Measurements from ENCODE around the gene FSTL4. TPM values are rescaled to one million over a fixed set of nuclear protein-coding genes. Genes with fewer than 3 reads are reported as not detected.

Gene FSTL4
- total RNA-seq, 2 experiments from 2014 or later, result not detected

- POLR2A ChIA-PET, result no interaction called here
- no peak for DNase-seq (ENCODE audit: low spot score)
- intact Hi-C loops (cut with micrococcal nuclease; ENCODE audit: unreplicated experiment), result no loop called here
- Histone ChIP-seq H3K9me2 (ENCODE audit: insufficient read depth, low read length) (no peaks in the 10 kb centered on the region), H4K20me1 (ENCODE audit: insufficient read depth, low read length) (no peaks in the 10 kb centered on the region), H3K4me3 (ENCODE audit: low read depth, low read length, poor library complexity, severe bottlenecking) (no peak overlapping the region), H3K9me3 (ENCODE audit: low read length) (no peaks in the 10 kb centered on the region), H3K27ac (ENCODE audit: low read depth, low read length, poor library complexity, severe bottlenecking) (no peak overlapping the region), H3K36me3 (ENCODE audit: insufficient read depth, low read length) (no peaks in the 10 kb centered on the region), H3K79me2 (ENCODE audit: insufficient read depth, low read depth, low read length) (no peaks in the 10 kb centered on the region), H3K4me2 (ENCODE audit: low read length) (no peak overlapping the region), H2AFZ (ENCODE audit: low read length) (no peak overlapping the region), H3K4me1 (ENCODE audit: insufficient read depth, low read length, poor library complexity, severe bottlenecking) (no peaks in the 10 kb centered on the region)
- no TSS peak for BruUV-seq (replicated peaks)
- CTCF ChIA-PET (ENCODE audit: unreplicated experiment), result no interaction called here
- TF ChIP-seq CTCF (conservative IDR thresholded peaks at IDR 0.05; ENCODE audit: low read length), result no peak
- TF ChIP-seq EZH2phosphoT487 (IDR thresholded peaks at IDR 0.05; ENCODE audit: borderline replicate concordance, low read depth, low read length), result no peak
Measured at GRCh38 chr5:133480866-133481265, 131.5 kb downstream of the FSTL4 start.

- CTCF ChIA-PET (ENCODE audit: unreplicated experiment), result no interaction called here
- no peak overlapping the region for H3K4me2 ChIP-seq (ENCODE audit: low read length)
- BruUV-seq (replicated peaks), result no TSS peak
Measured at GRCh38 chr5:133480366-133480765, 132.0 kb downstream of the FSTL4 start.

More at GRCh38 chr5:133480366-133480765, 132.0 kb downstream of the FSTL4 start:
- H3K4me3 ChIP-seq (ENCODE audit: low read depth, low read length, poor library complexity, severe bottlenecking), result no peak overlapping the region
- no peaks in the 10 kb centered on the region for H3K9me2 ChIP-seq (ENCODE audit: insufficient read depth, low read length)
- TF ChIP-seq EZH2phosphoT487 (IDR thresholded peaks at IDR 0.05; ENCODE audit: borderline replicate concordance, low read depth, low read length), result no peak
- no peak for TF ChIP-seq CTCF (conservative IDR thresholded peaks at IDR 0.05; ENCODE audit: low read length)
- no peaks in the 10 kb centered on the region for H4K20me1 ChIP-seq (ENCODE audit: insufficient read depth, low read length)
- intact Hi-C loops (cut with micrococcal nuclease; ENCODE audit: unreplicated experiment), result no loop called here
- no peaks in the 10 kb centered on the region for H3K4me1 ChIP-seq (ENCODE audit: insufficient read depth, low read length, poor library complexity, severe bottlenecking)
- no peak overlapping the region for H2AFZ ChIP-seq (ENCODE audit: low read length)
- POLR2A ChIA-PET, result no interaction called here
- no peaks in the 10 kb centered on the region for H3K36me3 ChIP-seq (ENCODE audit: insufficient read depth, low read length)
- no peak for DNase-seq (ENCODE audit: low spot score)
- no peaks in the 10 kb centered on the region for H3K79me2 ChIP-seq (ENCODE audit: insufficient read depth, low read depth, low read length)
- H3K9me3 ChIP-seq (ENCODE audit: low read length), result no peaks in the 10 kb centered on the region
- no peak overlapping the region for H3K27ac ChIP-seq (ENCODE audit: low read depth, low read length, poor library complexity, severe bottlenecking)
